ENCODE measurements around the gene RIMBP2.

Gene RIMBP2

DNA sequence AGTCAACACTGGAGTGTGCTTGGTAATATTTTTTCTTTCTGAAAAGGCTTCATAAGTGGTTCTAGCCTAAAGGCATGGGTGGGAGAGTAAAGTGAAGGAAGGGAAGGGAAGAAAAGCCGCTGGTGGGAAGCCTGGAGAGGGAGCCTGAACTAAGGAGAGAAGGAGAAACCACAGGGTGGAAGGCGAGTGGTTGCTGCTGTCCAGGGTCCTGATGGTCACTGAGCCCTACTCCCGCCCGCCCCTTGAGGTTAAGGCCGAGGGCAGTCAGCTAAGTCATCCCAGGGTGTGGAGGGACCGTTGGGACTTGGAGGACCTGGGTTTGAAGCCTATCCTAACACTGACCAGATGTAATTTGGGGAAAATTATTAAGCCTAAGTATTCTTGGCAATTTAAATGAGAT, 189.3 kb downstream of the RIMBP2 start:
- no peaks in the 10 kb centered on the region for H3K9me3 ChIP-seq (ENCODE audit: control insufficient read depth, insufficient read depth, low read length)
- H3K4me3 ChIP-seq (ENCODE audit: low read depth, low read length): no peak overlapping the region
- no peaks in the 10 kb centered on the region for H3K36me3 ChIP-seq (ENCODE audit: control insufficient read depth, insufficient read depth, low read length)
- H3K9ac ChIP-seq (ENCODE audit: low read depth, low read length): no peak overlapping the region
- no peaks in the 10 kb centered on the region for H3K27me3 ChIP-seq (ENCODE audit: control insufficient read depth, insufficient read depth, low read length)
- H3K4me1 ChIP-seq (ENCODE audit: control insufficient read depth, insufficient read depth, low read length): no peaks in the 10 kb centered on the region

GRCh38 chr12:130525384-130526172, 190.5 kb downstream of the RIMBP2 start:
- Histone ChIP-seq H3K9me3 (ENCODE audit: control insufficient read depth, insufficient read depth, low read length) (no peaks in the 10 kb centered on the region), H3K4me3 (ENCODE audit: low read depth, low read length) (no peak overlapping the region), H3K4me1 (ENCODE audit: control insufficient read depth, insufficient read depth, low read length) (no peaks in the 10 kb centered on the region), H3K9ac (ENCODE audit: low read depth, low read length) (no peak overlapping the region), H3K36me3 (ENCODE audit: control insufficient read depth, insufficient read depth, low read length) (no peaks in the 10 kb centered on the region), H3K27me3 (ENCODE audit: control insufficient read depth, insufficient read depth, low read length) (no peaks in the 10 kb centered on the region)

GRCh38 chr12:130524759-130525158, 191.3 kb downstream of the RIMBP2 start:
- Histone ChIP-seq H3K27me3 (ENCODE audit: control insufficient read depth, insufficient read depth, low read length) (no peaks in the 10 kb centered on the region), H3K9me3 (ENCODE audit: control insufficient read depth, insufficient read depth, low read length) (no peaks in the 10 kb centered on the region), H3K4me3 (ENCODE audit: low read depth, low read length) (no peak overlapping the region), H3K9ac (ENCODE audit: low read depth, low read length) (no peak overlapping the region), H3K36me3 (ENCODE audit: control insufficient read depth, insufficient read depth, low read length) (no peaks in the 10 kb centered on the region), H3K4me1 (ENCODE audit: control insufficient read depth, insufficient read depth, low read length) (no peaks in the 10 kb centered on the region)

DNA sequence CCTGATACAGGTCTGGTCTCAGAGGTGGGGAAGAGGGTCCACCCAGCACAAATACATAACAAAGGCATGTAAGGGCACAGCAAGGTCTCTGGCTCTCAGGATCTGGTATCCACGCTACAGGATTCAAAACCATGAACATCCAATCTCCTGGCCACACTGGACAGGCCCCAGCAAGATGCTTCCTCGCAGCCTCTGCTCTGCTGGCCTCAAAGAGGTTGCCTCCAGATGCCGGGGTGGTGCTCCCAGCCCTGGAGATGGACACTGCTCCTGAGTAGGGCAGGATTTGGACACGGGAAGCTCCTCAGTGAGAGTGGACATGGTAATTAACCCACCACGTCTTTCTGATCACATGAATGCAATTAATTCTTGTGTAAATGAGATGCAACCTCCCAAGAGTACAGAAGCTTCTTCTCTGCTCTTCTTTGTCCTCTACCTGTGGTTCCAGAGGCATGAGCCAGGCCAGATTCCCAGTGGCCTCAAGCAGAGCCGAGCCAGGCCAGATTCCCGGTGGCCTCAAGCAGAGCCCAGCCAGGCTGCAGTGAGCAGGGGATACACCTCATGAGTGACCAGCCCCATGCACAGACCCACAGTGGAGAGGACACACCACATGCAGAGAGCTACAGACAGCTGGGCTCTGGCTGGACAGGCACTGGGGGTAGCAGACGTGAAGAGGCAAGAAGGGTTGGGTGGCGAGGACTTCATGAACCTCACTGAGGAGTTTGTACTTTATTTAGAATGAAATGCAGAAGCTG, 192.1 kb downstream of the RIMBP2 start:
- H3K4me3 ChIP-seq (ENCODE audit: low read depth, low read length): no peak overlapping the region
- no peaks in the 10 kb centered on the region for H3K27me3 ChIP-seq (ENCODE audit: control insufficient read depth, insufficient read depth, low read length)
- H3K36me3 ChIP-seq (ENCODE audit: control insufficient read depth, insufficient read depth, low read length): no peaks in the 10 kb centered on the region
- H3K4me1 ChIP-seq (ENCODE audit: control insufficient read depth, insufficient read depth, low read length): no peaks in the 10 kb centered on the region
- H3K9ac ChIP-seq (ENCODE audit: low read depth, low read length): no peak overlapping the region
- H3K9me3 ChIP-seq (ENCODE audit: control insufficient read depth, insufficient read depth, low read length): no peaks in the 10 kb centered on the region

DNA sequence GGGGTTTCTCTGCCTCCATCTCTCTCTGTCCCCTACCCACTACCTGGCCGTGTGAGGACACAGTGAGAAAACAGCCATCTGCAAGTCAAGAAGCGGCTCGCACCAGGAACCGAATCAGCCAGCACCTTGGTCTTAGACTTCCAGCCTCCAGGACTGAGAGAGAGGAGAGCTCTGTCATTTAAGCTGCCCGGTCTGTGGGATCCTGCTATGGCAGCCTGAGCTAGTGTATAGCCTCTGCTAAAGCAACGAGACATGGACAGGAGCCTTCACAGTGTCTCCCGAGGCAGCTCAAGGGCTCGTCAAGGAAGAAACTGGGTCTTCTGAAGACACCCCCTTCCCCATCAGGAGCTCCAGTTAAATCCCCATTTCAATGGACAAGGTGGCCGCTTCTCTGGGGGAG, 192.9 kb downstream of the RIMBP2 start:
- no peak overlapping the region for H3K9ac ChIP-seq (ENCODE audit: low read depth, low read length)
- H3K27me3 ChIP-seq (ENCODE audit: control insufficient read depth, insufficient read depth, low read length): no peaks in the 10 kb centered on the region
- no peaks in the 10 kb centered on the region for H3K4me1 ChIP-seq (ENCODE audit: control insufficient read depth, insufficient read depth, low read length)
- no peaks in the 10 kb centered on the region for H3K36me3 ChIP-seq (ENCODE audit: control insufficient read depth, insufficient read depth, low read length)
- H3K9me3 ChIP-seq (ENCODE audit: control insufficient read depth, insufficient read depth, low read length): no peaks in the 10 kb centered on the region
- no peak overlapping the region for H3K4me3 ChIP-seq (ENCODE audit: low read depth, low read length)

DNA sequence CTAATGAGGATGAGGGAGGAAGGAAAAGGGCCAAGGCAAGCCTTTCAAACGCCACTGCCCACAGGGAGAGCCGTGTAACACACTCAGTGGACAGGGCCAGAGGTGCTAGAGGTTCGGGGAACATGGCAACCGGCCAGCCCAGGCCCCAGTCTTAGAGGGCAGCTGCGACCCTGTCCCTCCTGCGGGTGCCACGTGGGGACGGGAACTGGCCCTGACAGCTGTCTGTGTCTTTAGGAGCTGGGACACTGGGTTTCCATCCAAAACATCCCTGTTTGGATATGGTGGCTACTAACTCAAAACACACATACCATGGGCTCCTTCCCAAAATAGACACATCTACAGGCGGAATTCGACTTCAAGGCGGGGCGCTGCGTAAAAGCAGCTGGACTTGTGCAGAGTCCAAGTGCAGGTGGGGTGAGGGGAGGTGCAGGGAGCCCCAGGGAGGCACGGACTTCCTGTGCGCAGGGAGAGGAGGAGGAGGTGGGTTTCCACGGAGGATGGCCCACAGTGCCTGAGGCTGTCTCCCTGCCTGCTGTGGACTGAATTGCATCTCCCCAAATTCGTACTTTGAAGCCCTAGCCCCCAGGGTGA, 193.8 kb downstream of the RIMBP2 start:
- Histone ChIP-seq H3K4me3 (ENCODE audit: low read depth, low read length) (no peak overlapping the region), H3K36me3 (ENCODE audit: control insufficient read depth, insufficient read depth, low read length) (no peaks in the 10 kb centered on the region), H3K4me1 (ENCODE audit: control insufficient read depth, insufficient read depth, low read length) (no peaks in the 10 kb centered on the region), H3K9ac (ENCODE audit: low read depth, low read length) (no peak overlapping the region), H3K27me3 (ENCODE audit: control insufficient read depth, insufficient read depth, low read length) (no peaks in the 10 kb centered on the region), H3K9me3 (ENCODE audit: control insufficient read depth, insufficient read depth, low read length) (no peaks in the 10 kb centered on the region)

- no peaks in the 10 kb centered on the region for H3K4me1 ChIP-seq (ENCODE audit: control insufficient read depth, insufficient read depth, low read length)
- H3K9me3 ChIP-seq (ENCODE audit: control insufficient read depth, insufficient read depth, low read length): no peaks in the 10 kb centered on the region
- no peaks in the 10 kb centered on the region for H3K27me3 ChIP-seq (ENCODE audit: control insufficient read depth, insufficient read depth, low read length)
- no peak overlapping the region for H3K9ac ChIP-seq (ENCODE audit: low read depth, low read length)
- no peaks in the 10 kb centered on the region for H3K36me3 ChIP-seq (ENCODE audit: control insufficient read depth, insufficient read depth, low read length)
- H3K4me3 ChIP-seq (ENCODE audit: low read depth, low read length): no peak overlapping the region
Observed at GRCh38 chr12:130521375-130522124, 194.5 kb downstream of the RIMBP2 start.

- H3K27me3 ChIP-seq (ENCODE audit: control insufficient read depth, insufficient read depth, low read length): no peaks in the 10 kb centered on the region
- H3K4me3 ChIP-seq (ENCODE audit: low read depth, low read length): no peak overlapping the region
- no peaks in the 10 kb centered on the region for H3K36me3 ChIP-seq (ENCODE audit: control insufficient read depth, insufficient read depth, low read length)
- no peaks in the 10 kb centered on the region for H3K9me3 ChIP-seq (ENCODE audit: control insufficient read depth, insufficient read depth, low read length)
- H3K4me1 ChIP-seq (ENCODE audit: control insufficient read depth, insufficient read depth, low read length): no peaks in the 10 kb centered on the region
- H3K9ac ChIP-seq (ENCODE audit: low read depth, low read length): no peak overlapping the region
Observed at GRCh38 chr12:130520784-130521183, 195.3 kb downstream of the RIMBP2 start.

DNA sequence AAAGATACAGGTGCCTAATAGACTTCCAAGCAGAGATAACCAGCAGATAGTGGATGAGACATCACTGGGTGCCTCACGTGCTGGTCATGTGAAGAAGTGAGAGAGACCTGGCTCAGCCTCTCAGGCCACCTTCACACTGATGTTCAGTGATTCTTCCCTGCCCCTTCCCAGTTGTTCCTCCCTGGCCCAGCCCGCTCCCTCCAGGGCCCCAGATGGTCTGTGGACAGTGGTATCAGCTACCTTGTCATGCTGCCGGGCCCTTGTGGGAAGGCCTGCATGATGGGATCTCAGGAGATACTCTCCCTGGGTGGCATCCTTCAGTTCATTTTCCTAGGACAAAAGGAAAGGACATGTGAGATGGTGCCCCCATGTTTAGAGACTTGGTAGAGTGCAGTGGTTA, 198.5 kb downstream of the RIMBP2 start:
- H3K4me1 ChIP-seq (ENCODE audit: control insufficient read depth, insufficient read depth, low read length): no peaks in the 10 kb centered on the region

GRCh38 chr12:130514149-130514551, 201.9 kb downstream of the RIMBP2 start:
- Histone ChIP-seq H3K36me3 (ENCODE audit: control insufficient read depth, insufficient read depth, low read length) (no peaks in the 10 kb centered on the region), H3K4me3 (ENCODE audit: low read depth, low read length) (no peak overlapping the region), H3K27me3 (ENCODE audit: control insufficient read depth, insufficient read depth, low read length) (no peaks in the 10 kb centered on the region), H3K9me3 (ENCODE audit: control insufficient read depth, insufficient read depth, low read length) (no peaks in the 10 kb centered on the region), H3K9ac (ENCODE audit: low read depth, low read length) (no peak overlapping the region), H3K4me1 (ENCODE audit: control insufficient read depth, insufficient read depth, low read length) (no peaks in the 10 kb centered on the region)

More for the DNA sequence above, 198.5 kb downstream of the RIMBP2 start:
- no peaks in the 10 kb centered on the region for H3K36me3 ChIP-seq (ENCODE audit: control insufficient read depth, insufficient read depth, low read length)
- no peak overlapping the region for H3K4me3 ChIP-seq (ENCODE audit: low read depth, low read length)
- H3K9me3 ChIP-seq (ENCODE audit: control insufficient read depth, insufficient read depth, low read length): no peaks in the 10 kb centered on the region
- H3K27me3 ChIP-seq (ENCODE audit: control insufficient read depth, insufficient read depth, low read length): no peaks in the 10 kb centered on the region
- no peak overlapping the region for H3K9ac ChIP-seq (ENCODE audit: low read depth, low read length)

- H3K4me1 ChIP-seq (ENCODE audit: control insufficient read depth, insufficient read depth, low read length): no peaks in the 10 kb centered on the region
- no peak overlapping the region for H3K4me3 ChIP-seq (ENCODE audit: low read depth, low read length)
- no peaks in the 10 kb centered on the region for H3K36me3 ChIP-seq (ENCODE audit: control insufficient read depth, insufficient read depth, low read length)
- H3K27me3 ChIP-seq (ENCODE audit: control insufficient read depth, insufficient read depth, low read length): no peaks in the 10 kb centered on the region
- H3K9ac ChIP-seq (ENCODE audit: low read depth, low read length): no peak overlapping the region
- no peaks in the 10 kb centered on the region for H3K9me3 ChIP-seq (ENCODE audit: control insufficient read depth, insufficient read depth, low read length)
Observed at GRCh38 chr12:130513556-130513955, 202.5 kb downstream of the RIMBP2 start.
